T-helper 2 cell treated with Interferon-gamma antibody and Interleukin-4, amounts not matched to agents 5 μg/mL and 100 μg/mL, for 36 hours (primary cell): ENCODE data around the gene ERICH6.
A peak's percentile ranks its signal among the peaks of the same experiment; 100 is the strongest.

ENCODE experiments used
- DNase-seq: peaks from one replicate; pipeline ENCODE4 v3.0.0; 2021; ENCODE audit warnings: low spot score
- H3K27ac Mint-ChIP-seq: one replicate; pipeline ENCODE4 v1.8.0; 2021; ENCODE audit warnings: mild to moderate bottlenecking, mixed read lengths
- H3K27me3 Mint-ChIP-seq: one replicate; pipeline ENCODE4 v1.8.0; 2021; ENCODE audit warnings: low read depth, mixed read lengths
- H3K36me3 Mint-ChIP-seq: one replicate; pipeline ENCODE4 v1.8.0; 2021; ENCODE audit warnings: low read depth, mixed read lengths
- H3K4me1 Mint-ChIP-seq: one replicate; pipeline ENCODE4 v1.8.0; 2021; ENCODE audit warnings: low read depth, mixed read lengths
- H3K4me3 Mint-ChIP-seq: one replicate; pipeline ENCODE4 v1.8.0; 2022; ENCODE audit warnings: mild to moderate bottlenecking, moderate library complexity, mixed read lengths
- H3K9me3 Mint-ChIP-seq: one replicate; pipeline ENCODE4 v1.8.0; 2021; ENCODE audit warnings: mixed read lengths

The ERICH6 gene

GRCh38 chr3:150740733-150741496 lies 37.2 kb upstream of the ERICH6 start:
- H3K4me3 Mint-ChIP-seq = peak overlapping the region; percentile 77
- peaks cover 78% of the 10 kb centered on the region for H3K4me1 Mint-ChIP-seq
- H3K27me3 Mint-ChIP-seq = no peaks in the 10 kb centered on the region
- peaks cover 36% of the 10 kb centered on the region for H3K36me3 Mint-ChIP-seq
- H3K27ac Mint-ChIP-seq = peak overlapping the region; percentile 89
- DNase-seq = no peak
- H3K9me3 Mint-ChIP-seq = no peaks in the 10 kb centered on the region

GRCh38 chr3:150739877-150740645 lies 36.3 kb upstream of the ERICH6 start:
- peaks cover 34% of the 10 kb centered on the region for H3K36me3 Mint-ChIP-seq
- H3K4me3 Mint-ChIP-seq = peak overlapping the region; percentile 77

GRCh38 chr3:150739200-150739863 lies 35.6 kb upstream of the ERICH6 start:
- Mint-ChIP-seq H3K27me3 (no peaks in the 10 kb centered on the region), H3K27ac (peak overlapping the region; percentile 89), H3K9me3 (no peaks in the 10 kb centered on the region), H3K36me3 (peaks cover 32% of the 10 kb centered on the region), H3K4me1 (peaks cover 70% of the 10 kb centered on the region), H3K4me3 (peak overlapping the region; percentile 77)
- DNase-seq = no peak

More at GRCh38 chr3:150739877-150740645, 36.3 kb upstream of the ERICH6 start:
- peaks cover 75% of the 10 kb centered on the region for H3K4me1 Mint-ChIP-seq
- peak overlapping the region; percentile 89 for H3K27ac Mint-ChIP-seq
- no peaks in the 10 kb centered on the region for H3K9me3 Mint-ChIP-seq
- DNase-seq = peak; percentile 57
- no peaks in the 10 kb centered on the region for H3K27me3 Mint-ChIP-seq

DNA sequence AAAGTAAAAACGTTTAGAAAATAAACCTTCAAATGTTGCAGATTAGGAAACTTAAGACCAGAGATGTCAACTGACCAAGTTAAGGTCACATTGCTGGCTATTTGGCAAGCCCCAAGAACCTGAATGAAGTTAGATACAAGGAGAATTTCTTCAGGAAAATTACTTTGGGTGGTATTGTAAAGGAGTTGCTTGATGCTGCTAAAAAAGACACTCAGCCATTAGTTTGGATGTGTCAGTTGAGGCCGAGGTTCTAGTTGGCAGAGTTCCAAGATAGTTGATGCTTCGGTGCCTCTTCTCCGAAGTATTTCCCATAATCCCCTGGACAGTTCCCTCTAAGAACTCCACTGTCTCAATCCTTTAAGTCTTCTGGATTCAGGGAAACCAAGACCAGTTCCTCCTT lies 35.0 kb upstream of the ERICH6 start:
- Mint-ChIP-seq H3K4me1 (peaks cover 69% of the 10 kb centered on the region), H3K27me3 (no peaks in the 10 kb centered on the region), H3K9me3 (no peaks in the 10 kb centered on the region), H3K4me3 (peak overlapping the region; percentile 17), H3K27ac (peak overlapping the region; percentile 51), H3K36me3 (peaks cover 32% of the 10 kb centered on the region)
- no peak for DNase-seq

- Mint-ChIP-seq H3K27me3 (no peaks in the 10 kb centered on the region), H3K4me1 (peaks cover 69% of the 10 kb centered on the region), H3K27ac (peak overlapping the region; percentile 51)
Observed at GRCh38 chr3:150737874-150738679, 34.4 kb upstream of the ERICH6 start.

GRCh38 chr3:150736903-150737832 lies 33.4 kb upstream of the ERICH6 start:
- no peak overlapping the region for H3K4me3 Mint-ChIP-seq
- no peaks in the 10 kb centered on the region for H3K9me3 Mint-ChIP-seq
- peaks cover 62% of the 10 kb centered on the region for H3K4me1 Mint-ChIP-seq
- no peak for DNase-seq
- H3K27me3 Mint-ChIP-seq = no peaks in the 10 kb centered on the region
- peaks cover 26% of the 10 kb centered on the region for H3K36me3 Mint-ChIP-seq
- peak overlapping the region; percentile 51 for H3K27ac Mint-ChIP-seq

More at GRCh38 chr3:150737874-150738679, 34.4 kb upstream of the ERICH6 start:
- Mint-ChIP-seq H3K36me3 (peaks cover 33% of the 10 kb centered on the region), H3K4me3 (peak overlapping the region; percentile 17), H3K9me3 (no peaks in the 10 kb centered on the region)
- peak; percentile 75 for DNase-seq

DNA sequence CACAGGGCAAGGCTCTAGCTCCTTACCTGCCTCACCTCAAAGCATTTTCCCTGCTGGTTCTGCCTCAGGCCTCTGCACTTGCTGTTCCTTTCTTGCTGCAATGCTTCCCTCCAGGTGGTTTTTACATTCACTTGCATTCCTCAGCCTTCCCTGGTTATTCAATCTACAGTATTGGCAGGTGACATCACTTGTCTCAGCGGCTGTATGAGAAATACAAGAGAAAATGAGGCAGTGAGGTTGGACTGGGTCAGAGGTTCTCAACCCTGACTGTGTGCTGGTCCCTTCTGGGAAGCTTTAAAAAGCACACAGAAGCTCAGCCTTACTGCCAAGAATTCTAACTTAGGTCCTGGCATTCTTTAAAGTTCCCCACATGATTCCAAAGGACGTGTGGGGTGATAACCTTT lies 32.6 kb upstream of the ERICH6 start:
- Mint-ChIP-seq H3K9me3 (no peaks in the 10 kb centered on the region), H3K4me3 (no peak overlapping the region), H3K4me1 (peaks cover 58% of the 10 kb centered on the region), H3K27ac (no peak overlapping the region), H3K36me3 (peaks cover 19% of the 10 kb centered on the region), H3K27me3 (no peaks in the 10 kb centered on the region)
- no peak for DNase-seq

- Mint-ChIP-seq H3K9me3 (no peaks in the 10 kb centered on the region), H3K27me3 (no peaks in the 10 kb centered on the region), H3K27ac (no peak overlapping the region), H3K36me3 (peaks cover 8% of the 10 kb centered on the region), H3K4me1 (peaks cover 44% of the 10 kb centered on the region), H3K4me3 (no peak overlapping the region)
- DNase-seq = no peak
Observed at GRCh38 chr3:150734795-150735119, 31.0 kb upstream of the ERICH6 start.

DNA sequence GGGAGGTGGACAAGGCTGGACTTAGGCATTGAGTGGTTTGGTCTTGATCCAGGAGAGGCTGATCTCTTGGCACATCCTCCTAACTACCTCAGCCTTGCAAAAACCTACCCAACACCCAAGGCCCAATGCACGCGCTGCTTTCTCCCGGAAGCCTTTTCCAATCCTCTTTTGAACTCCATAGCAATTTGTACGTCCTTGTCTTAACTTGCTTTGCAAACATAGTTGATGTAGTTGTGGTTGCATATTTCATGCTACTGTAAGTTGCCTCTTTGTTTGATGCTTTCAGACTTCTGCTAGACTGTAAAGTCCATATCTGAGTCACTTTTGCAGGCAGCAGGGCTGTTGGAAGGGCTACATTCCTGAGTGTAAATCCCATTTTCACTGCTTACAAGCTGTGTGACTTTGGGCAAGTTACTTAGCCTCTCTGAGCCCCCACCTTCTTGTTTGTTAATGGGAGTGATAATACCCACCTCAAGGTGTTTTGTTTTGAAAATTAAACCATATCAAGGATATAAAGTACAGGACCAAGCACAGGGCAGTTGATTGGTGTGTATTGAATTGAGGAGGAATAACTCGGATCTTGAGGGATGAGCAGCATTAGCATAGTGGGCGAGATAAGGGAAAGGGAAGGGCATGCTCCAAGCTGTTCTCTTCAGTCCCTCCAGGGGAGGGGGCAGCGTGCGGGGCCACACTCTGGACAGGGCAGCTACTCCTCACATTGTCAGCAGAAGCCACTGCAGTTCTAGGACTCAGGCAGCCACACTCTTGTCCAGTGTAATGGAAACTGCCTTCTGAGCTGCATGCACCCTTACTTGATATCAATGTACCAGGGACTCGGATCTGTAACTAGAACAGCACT lies 30.4 kb upstream of the ERICH6 start:
- no peaks in the 10 kb centered on the region for H3K9me3 Mint-ChIP-seq
- no peak overlapping the region for H3K4me3 Mint-ChIP-seq
- H3K27ac Mint-ChIP-seq = no peak overlapping the region
- H3K27me3 Mint-ChIP-seq = no peaks in the 10 kb centered on the region
- no peak for DNase-seq
- peaks cover 39% of the 10 kb centered on the region for H3K4me1 Mint-ChIP-seq
- peaks cover 8% of the 10 kb centered on the region for H3K36me3 Mint-ChIP-seq

- H3K9me3 Mint-ChIP-seq = no peaks in the 10 kb centered on the region
- DNase-seq = peak; percentile 39
- no peak overlapping the region for H3K27ac Mint-ChIP-seq
- peaks cover 33% of the 10 kb centered on the region for H3K4me1 Mint-ChIP-seq
- H3K36me3 Mint-ChIP-seq = peaks cover 8% of the 10 kb centered on the region
- no peak overlapping the region for H3K4me3 Mint-ChIP-seq
- no peaks in the 10 kb centered on the region for H3K27me3 Mint-ChIP-seq
Observed at GRCh38 chr3:150733373-150733935, 29.7 kb upstream of the ERICH6 start.

DNA sequence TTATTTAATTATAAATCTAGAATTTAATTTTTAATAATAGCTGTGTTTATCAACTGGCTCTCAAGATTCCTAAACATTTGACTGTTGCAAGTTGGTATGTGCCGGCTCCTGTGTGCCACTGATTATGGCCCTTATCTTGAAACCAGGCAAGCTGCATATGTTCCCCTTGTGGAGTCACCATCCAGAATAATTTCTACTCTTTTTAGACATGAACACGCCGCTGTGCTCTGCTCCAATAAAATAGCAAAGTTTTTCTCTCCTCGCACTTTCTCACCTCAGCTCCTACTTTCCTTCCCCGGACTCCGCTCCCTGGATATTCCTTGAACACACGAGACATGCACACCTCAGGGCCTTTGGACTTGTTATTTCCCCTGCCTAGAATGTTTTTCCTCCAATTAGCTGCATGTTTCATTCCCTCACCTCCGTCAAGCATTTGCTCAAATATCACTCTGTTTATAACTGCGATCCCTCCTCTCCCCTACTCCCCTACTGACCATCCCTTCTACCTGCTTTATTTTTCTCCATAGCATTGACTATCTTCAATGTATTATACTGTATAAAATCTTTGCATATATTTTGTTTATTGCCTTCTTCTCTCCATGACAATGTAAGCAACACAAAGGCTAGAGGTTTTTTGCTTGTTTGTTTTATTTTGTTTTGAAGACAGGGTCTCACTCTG lies 26.1 kb upstream of the ERICH6 start:
- Mint-ChIP-seq H3K9me3 (no peaks in the 10 kb centered on the region), H3K36me3 (peaks cover 3% of the 10 kb centered on the region), H3K27me3 (no peaks in the 10 kb centered on the region), H3K4me1 (peaks cover 22% of the 10 kb centered on the region), H3K27ac (no peak overlapping the region), H3K4me3 (no peak overlapping the region)
- no peak for DNase-seq
